ENCODE results near the gene MEIS3.

The MEIS3 gene

DNA sequence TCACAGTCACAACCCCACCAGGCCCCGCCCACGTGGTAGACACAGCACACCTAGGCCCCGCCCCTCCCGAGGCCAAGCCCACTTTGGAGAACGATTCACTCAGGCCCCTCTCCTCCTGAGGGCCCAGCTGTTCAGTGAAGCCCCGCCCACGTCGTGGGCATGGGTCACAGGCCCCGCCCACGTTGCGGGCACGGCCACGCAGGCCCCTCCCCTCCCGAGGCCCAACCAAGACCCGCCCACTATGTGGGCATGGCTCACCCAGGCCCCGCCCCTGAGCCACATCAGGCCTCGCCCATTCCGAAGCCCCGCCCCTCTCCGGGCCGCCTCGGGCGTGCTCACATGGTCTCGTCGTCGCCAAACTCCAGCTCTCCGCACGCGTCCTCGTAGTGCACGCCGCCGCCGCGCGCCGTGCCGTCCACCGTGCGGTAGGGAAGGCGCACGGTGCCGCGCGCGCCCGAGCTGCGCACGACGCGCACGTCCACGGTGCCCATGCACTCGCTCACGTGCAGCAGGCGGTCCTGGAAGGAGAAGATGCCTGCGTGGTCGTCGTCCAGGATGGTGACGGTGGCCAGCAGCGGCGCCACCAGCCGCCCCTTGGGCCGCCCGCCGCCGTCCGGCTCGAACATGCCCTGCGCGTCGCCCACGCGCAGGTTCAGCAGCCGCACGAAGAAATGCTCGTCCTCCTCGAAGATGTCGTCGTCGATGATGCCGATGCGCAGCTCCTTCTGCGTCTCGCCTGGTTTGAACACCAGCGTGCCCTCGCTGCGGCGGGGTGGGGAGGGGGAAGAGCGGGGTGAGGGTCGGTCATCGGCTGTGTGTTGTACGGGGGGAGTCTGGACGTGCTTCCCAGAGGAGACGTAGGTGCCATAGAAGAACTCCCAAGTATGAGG, 28.4 kb upstream of the MEIS3 start:
- H3K9me3 ChIP-seq (ENCODE audit: control insufficient read depth, insufficient read depth, low read length), result no peaks in the 10 kb centered on the region
- peak overlapping the region; percentile 70 for H3K4me3 ChIP-seq (ENCODE audit: low read depth, low read length)
- peak overlapping the region; percentile 63 for H3K27ac ChIP-seq (ENCODE audit: low read depth, low read length)
- peaks cover 19% of the 10 kb centered on the region for H3K27me3 ChIP-seq (ENCODE audit: control insufficient read depth, insufficient read depth, low read length)
- peaks cover 10% of the 10 kb centered on the region; the same call in 1 of the 2 replicates for H3K4me1 ChIP-seq (ENCODE audit: control insufficient read depth, insufficient read depth, low read length)
- H3K9ac ChIP-seq (ENCODE audit: low read depth, low read length), result peak overlapping the region; percentile 39; the same call in 1 of the 2 replicates
- H3K36me3 ChIP-seq (ENCODE audit: control insufficient read depth, insufficient read depth, low read length), result no peaks in the 10 kb centered on the region

DNA sequence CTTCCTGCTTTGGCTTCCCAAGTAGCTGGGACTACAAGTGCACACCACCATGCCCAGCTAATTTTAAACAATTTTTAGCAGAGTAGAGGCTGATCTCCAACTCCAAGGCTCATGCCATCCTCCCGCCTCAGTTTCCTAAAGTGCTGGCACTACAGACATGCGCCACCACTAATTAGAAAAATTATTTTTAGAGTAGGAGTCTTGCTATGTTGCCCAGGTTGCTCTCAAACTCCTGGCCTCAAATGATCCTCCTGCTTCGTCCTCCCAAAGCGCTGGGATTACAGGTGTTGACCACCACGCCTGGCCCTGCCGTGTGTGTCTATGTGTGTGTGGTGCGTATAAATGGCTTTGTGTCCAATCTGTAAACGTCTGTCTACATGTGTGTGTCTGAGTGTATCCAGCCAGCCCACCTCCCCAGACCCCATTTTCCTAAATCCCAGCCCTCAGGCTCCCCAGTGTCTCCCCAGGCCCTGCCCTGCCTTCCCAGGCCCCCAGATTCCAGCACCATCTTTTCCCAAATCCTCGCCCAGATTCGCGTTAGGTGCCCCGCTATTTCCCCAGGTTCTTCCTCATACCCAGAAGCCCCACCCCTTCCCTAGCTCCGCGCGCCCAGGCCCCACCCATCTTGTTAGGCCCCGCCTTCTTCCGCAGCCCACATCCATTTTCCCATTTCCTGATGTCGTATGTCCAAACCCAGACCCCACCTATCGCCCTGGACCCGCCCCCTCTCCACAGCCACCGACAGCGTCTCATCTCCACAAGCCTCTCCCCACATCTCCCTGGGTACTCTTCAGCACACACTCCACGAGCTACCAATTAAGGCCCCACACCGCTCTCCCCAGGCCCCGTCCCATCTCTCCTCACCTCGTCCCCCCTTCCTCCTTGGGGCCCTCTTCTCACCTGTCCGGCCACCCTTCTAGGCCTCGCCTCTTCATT, 27.5 kb upstream of the MEIS3 start:
- Histone ChIP-seq H3K27ac (ENCODE audit: low read depth, low read length) (peak overlapping the region; percentile 63), H3K36me3 (ENCODE audit: control insufficient read depth, insufficient read depth, low read length) (no peaks in the 10 kb centered on the region), H3K27me3 (ENCODE audit: control insufficient read depth, insufficient read depth, low read length) (peaks cover 19% of the 10 kb centered on the region), H3K9me3 (ENCODE audit: control insufficient read depth, insufficient read depth, low read length) (no peaks in the 10 kb centered on the region), H3K9ac (ENCODE audit: low read depth, low read length) (no peak overlapping the region), H3K4me1 (ENCODE audit: control insufficient read depth, insufficient read depth, low read length) (peaks cover 10% of the 10 kb centered on the region; the same call in 1 of the 2 replicates), H3K4me3 (ENCODE audit: low read depth, low read length) (peak overlapping the region; percentile 70)

DNA sequence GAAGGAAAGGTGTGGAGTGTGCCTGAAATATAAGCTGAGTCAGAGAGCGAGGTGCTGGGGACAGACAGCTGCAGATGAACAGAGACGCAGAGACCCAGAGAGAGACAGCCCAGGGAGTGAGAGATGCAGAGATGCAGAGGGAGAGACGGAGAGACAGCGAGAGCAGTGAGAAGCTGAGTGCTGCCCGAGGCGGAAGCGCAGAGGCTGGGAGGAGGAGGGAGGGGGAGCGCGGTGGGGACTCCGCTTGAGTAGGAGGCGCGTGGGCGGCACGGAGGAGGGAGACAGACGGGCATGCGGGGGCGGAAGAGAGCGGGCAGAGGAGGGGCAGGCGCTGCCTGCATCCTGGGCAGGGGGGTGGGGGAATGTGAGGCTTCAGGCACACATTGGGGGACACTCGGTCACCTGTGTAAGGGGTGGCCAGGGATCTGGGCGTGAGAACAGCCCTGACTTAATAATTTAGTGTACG, 26.6 kb upstream of the MEIS3 start:
- Histone ChIP-seq H3K27me3 (ENCODE audit: control insufficient read depth, insufficient read depth, low read length) (peaks cover 19% of the 10 kb centered on the region), H3K9me3 (ENCODE audit: control insufficient read depth, insufficient read depth, low read length) (no peaks in the 10 kb centered on the region), H3K27ac (ENCODE audit: low read depth, low read length) (no peak overlapping the region), H3K4me3 (ENCODE audit: low read depth, low read length) (peak overlapping the region; percentile 28; the same call in 1 of the 2 replicates), H3K4me1 (ENCODE audit: control insufficient read depth, insufficient read depth, low read length) (peaks cover 10% of the 10 kb centered on the region; the same call in 1 of the 2 replicates), H3K9ac (ENCODE audit: low read depth, low read length) (no peak overlapping the region), H3K36me3 (ENCODE audit: control insufficient read depth, insufficient read depth, low read length) (no peaks in the 10 kb centered on the region)

DNA sequence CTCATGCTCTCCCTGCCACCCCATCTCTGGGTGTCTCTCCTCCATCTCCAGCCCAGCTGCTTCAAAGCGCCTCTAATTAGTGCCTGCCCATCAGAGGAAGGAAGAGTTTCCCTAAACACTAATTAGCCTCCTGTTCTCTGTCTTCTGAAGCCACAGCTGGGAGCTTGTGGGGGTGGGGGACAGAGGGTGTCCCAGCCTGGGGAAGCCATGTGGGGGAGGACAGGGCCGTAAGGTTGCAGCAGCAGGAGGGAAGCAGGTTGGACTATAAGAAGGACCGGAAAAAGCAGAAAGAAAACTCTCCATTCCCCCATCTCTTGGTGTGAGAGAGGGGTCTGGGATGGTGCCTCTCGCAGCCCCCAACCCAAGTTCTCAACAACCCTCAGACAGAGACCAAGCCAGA, 26.2 kb upstream of the MEIS3 start:
- Histone ChIP-seq H3K36me3 (ENCODE audit: control insufficient read depth, insufficient read depth, low read length) (no peaks in the 10 kb centered on the region), H3K9ac (ENCODE audit: low read depth, low read length) (no peak overlapping the region), H3K27me3 (ENCODE audit: control insufficient read depth, insufficient read depth, low read length) (peaks cover 19% of the 10 kb centered on the region), H3K4me1 (ENCODE audit: control insufficient read depth, insufficient read depth, low read length) (peaks cover 10% of the 10 kb centered on the region; the same call in 1 of the 2 replicates), H3K4me3 (ENCODE audit: low read depth, low read length) (peak overlapping the region; percentile 28; the same call in 1 of the 2 replicates), H3K27ac (ENCODE audit: low read depth, low read length) (no peak overlapping the region), H3K9me3 (ENCODE audit: control insufficient read depth, insufficient read depth, low read length) (no peaks in the 10 kb centered on the region)

- H3K27ac ChIP-seq (ENCODE audit: low read depth, low read length), result no peak overlapping the region
- no peaks in the 10 kb centered on the region for H3K36me3 ChIP-seq (ENCODE audit: control insufficient read depth, insufficient read depth, low read length)
- H3K9me3 ChIP-seq (ENCODE audit: control insufficient read depth, insufficient read depth, low read length), result no peaks in the 10 kb centered on the region
- H3K9ac ChIP-seq (ENCODE audit: low read depth, low read length), result no peak overlapping the region
- no peak overlapping the region for H3K4me3 ChIP-seq (ENCODE audit: low read depth, low read length)
- peaks cover 19% of the 10 kb centered on the region for H3K27me3 ChIP-seq (ENCODE audit: control insufficient read depth, insufficient read depth, low read length)
- peaks cover 10% of the 10 kb centered on the region; the same call in 1 of the 2 replicates for H3K4me1 ChIP-seq (ENCODE audit: control insufficient read depth, insufficient read depth, low read length)
These were observed 25.1 kb upstream of the MEIS3 start for GRCh38 chr19:47444388-47444821.

GRCh38 chr19:47443331-47443730, 24.0 kb upstream of the MEIS3 start:
- Histone ChIP-seq H3K27ac (ENCODE audit: low read depth, low read length) (no peak overlapping the region), H3K27me3 (ENCODE audit: control insufficient read depth, insufficient read depth, low read length) (peaks cover 17% of the 10 kb centered on the region), H3K4me1 (ENCODE audit: control insufficient read depth, insufficient read depth, low read length) (0 out of 2 replicates have a peak, but pooled peaks cover 5% of the 10 kb centered on the region), H3K36me3 (ENCODE audit: control insufficient read depth, insufficient read depth, low read length) (no peaks in the 10 kb centered on the region), H3K9me3 (ENCODE audit: control insufficient read depth, insufficient read depth, low read length) (no peaks in the 10 kb centered on the region), H3K4me3 (ENCODE audit: low read depth, low read length) (no peak overlapping the region), H3K9ac (ENCODE audit: low read depth, low read length) (no peak overlapping the region)

DNA sequence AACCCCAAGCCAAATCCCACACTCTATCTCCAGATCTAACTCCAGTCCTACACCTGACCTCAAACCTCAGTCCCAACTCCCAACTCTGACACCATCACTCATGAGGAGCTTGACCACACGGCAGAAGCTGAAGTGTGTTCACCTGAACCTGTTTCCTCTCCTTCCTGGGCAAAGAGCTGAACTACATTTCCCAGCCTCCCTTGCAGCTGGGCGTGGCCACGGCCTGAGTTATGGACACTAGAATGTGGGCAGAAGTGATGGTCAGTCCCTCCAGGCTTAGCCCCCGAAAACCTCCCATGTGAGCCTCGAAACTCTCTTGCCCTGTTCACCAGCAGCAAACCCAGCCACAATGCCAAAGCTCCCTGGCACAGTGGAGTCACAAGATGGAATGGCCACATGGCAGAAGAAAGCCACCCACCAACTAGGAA, 19.5 kb upstream of the MEIS3 start:
- Histone ChIP-seq H3K9me3 (ENCODE audit: control insufficient read depth, insufficient read depth, low read length) (no peaks in the 10 kb centered on the region), H3K4me3 (ENCODE audit: low read depth, low read length) (no peak overlapping the region), H3K4me1 (ENCODE audit: control insufficient read depth, insufficient read depth, low read length) (peaks cover 3% of the 10 kb centered on the region; the same call in 1 of the 2 replicates), H3K36me3 (ENCODE audit: control insufficient read depth, insufficient read depth, low read length) (no peaks in the 10 kb centered on the region), H3K27ac (ENCODE audit: low read depth, low read length) (no peak overlapping the region), H3K27me3 (ENCODE audit: control insufficient read depth, insufficient read depth, low read length) (no peaks in the 10 kb centered on the region), H3K9ac (ENCODE audit: low read depth, low read length) (no peak overlapping the region)

DNA sequence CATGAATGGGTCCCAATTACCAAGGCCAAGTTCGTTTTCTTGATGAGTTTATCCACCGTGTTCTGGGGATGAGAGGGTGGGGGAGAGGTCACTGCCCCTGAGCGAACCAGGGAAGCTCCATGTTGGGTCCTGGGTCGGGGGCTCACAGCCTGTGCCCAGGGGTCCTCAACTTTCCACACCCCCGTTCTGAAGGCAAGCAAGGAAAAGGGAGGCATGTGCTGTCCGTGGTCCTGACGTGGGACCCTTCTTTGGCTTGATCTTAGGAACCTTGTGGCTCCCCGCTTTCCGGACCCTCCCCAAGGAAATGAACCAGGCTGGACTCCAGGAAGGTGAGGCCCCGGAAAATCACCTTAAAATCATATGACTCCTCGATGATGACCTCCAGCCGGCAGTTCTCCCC, 18.2 kb upstream of the MEIS3 start:
- H3K36me3 ChIP-seq (ENCODE audit: control insufficient read depth, insufficient read depth, low read length), result no peaks in the 10 kb centered on the region
- H3K4me3 ChIP-seq (ENCODE audit: low read depth, low read length), result no peak overlapping the region
- H3K27ac ChIP-seq (ENCODE audit: low read depth, low read length), result no peak overlapping the region
- H3K27me3 ChIP-seq (ENCODE audit: control insufficient read depth, insufficient read depth, low read length), result no peaks in the 10 kb centered on the region
- no peak overlapping the region for H3K9ac ChIP-seq (ENCODE audit: low read depth, low read length)
- no peaks in the 10 kb centered on the region for H3K9me3 ChIP-seq (ENCODE audit: control insufficient read depth, insufficient read depth, low read length)
- peaks cover 3% of the 10 kb centered on the region; the same call in 1 of the 2 replicates for H3K4me1 ChIP-seq (ENCODE audit: control insufficient read depth, insufficient read depth, low read length)

DNA sequence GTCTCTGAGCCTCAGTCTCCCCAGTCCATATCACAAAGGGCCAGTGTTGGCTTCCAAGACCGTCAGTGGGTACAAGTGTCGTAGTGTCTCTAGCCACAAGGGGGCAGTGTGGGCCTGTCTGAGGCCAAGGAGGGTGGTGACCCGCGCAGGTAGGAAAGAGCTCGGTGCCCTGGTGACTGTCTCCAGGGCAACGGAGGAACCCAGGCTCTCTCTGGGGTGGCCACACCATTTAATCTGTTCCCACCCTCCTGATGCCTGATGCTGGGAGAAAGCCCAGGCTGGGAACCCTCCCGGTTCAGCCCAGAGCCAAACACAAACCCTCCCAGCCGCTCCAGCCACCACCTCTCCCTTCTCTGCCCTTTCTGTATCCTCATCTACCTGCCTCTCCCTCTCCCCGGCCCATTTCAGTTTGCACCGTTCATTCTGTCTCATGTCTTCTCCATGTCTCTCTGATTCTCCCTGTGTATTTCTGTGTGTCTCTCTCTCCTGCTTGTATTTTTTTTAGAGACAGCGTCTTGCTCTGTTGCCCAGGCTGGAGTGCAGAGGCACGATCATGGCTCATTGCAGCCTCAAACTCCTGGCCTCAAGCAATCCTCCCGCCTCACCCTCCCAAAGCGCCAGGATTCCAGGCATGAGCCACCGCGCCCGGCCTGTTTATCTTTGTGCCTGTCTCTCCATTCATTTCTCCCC, 17.5 kb upstream of the MEIS3 start:
- Histone ChIP-seq H3K9me3 (ENCODE audit: control insufficient read depth, insufficient read depth, low read length) (no peaks in the 10 kb centered on the region), H3K4me3 (ENCODE audit: low read depth, low read length) (no peak overlapping the region), H3K27ac (ENCODE audit: low read depth, low read length) (no peak overlapping the region), H3K9ac (ENCODE audit: low read depth, low read length) (no peak overlapping the region), H3K36me3 (ENCODE audit: control insufficient read depth, insufficient read depth, low read length) (no peaks in the 10 kb centered on the region), H3K27me3 (ENCODE audit: control insufficient read depth, insufficient read depth, low read length) (no peaks in the 10 kb centered on the region), H3K4me1 (ENCODE audit: control insufficient read depth, insufficient read depth, low read length) (peaks cover 3% of the 10 kb centered on the region; the same call in 1 of the 2 replicates)

DNA sequence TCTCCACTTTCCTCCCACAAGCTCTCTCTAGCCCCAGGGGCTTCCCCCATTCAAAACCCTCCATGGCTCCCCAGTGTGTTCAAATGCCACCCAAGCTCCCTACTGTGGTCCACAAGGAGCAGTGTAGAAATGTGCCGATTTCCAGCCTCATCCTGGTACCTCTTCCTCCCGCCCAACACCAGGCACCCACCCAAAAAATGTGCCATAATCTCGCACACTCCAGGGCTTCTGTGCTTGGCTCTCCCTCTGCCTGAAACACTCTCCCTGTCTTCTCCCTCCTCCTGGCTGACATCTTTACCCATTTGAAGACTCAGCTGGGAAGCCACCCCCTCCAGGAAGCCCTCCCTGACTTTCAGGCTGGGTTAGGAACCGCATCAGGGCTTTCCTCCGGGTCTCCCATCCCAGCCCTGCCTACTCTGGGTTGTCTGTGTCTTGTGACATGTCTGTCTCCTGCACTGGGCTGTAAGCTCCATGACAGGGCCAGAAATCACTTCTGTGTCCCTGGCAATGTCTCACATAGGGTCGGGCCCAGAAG, 16.6 kb upstream of the MEIS3 start:
- no peaks in the 10 kb centered on the region for H3K36me3 ChIP-seq (ENCODE audit: control insufficient read depth, insufficient read depth, low read length)
- no peak overlapping the region for H3K4me3 ChIP-seq (ENCODE audit: low read depth, low read length)
- no peak overlapping the region for H3K27ac ChIP-seq (ENCODE audit: low read depth, low read length)
- H3K9me3 ChIP-seq (ENCODE audit: control insufficient read depth, insufficient read depth, low read length), result no peaks in the 10 kb centered on the region
- peaks cover 3% of the 10 kb centered on the region; the same call in 1 of the 2 replicates for H3K4me1 ChIP-seq (ENCODE audit: control insufficient read depth, insufficient read depth, low read length)
- H3K9ac ChIP-seq (ENCODE audit: low read depth, low read length), result no peak overlapping the region
- peaks cover 6% of the 10 kb centered on the region for H3K27me3 ChIP-seq (ENCODE audit: control insufficient read depth, insufficient read depth, low read length)
